ENCODE data around the gene PTCD3. TPM values are rescaled to one million over a fixed set of nuclear protein-coding genes. Genes with fewer than 3 reads are reported as not detected.

The PTCD3 gene
- total RNA-seq, 1 donor from 2014 or later, result 48.9 TPM

DNA sequence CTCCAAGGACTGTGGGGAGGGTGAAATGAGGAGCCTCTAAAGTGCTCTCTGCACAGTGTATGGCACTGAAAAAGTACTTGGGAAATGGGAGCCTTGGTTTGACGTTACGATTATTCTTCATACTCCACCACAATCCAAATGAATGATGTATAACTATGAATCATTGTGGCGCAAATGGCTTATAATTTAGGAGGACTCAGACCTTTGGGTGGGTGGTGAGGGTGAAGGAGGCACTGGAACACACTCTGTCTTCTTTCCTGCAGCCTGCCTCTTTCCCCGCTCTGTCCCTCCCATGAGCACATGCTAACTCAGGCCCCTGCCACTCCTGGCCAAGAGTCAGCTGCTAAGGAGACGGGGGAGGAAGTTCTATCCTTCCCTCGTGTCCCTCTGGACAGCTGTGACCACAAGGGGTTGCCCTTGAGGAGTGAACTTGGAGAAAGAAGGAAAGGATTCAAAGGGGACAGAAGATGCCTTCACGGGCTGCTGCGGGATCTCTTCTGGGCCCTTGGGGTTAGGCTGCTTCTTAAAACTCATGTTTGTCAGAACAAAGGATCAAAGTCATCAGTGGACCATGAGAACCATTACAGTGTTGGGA, 36.8 kb upstream of the PTCD3 start:
- H3K4me1 Mint-ChIP-seq (ENCODE audit: low read depth), result peaks cover 44% of the 10 kb centered on the region
- no peak for DNase-seq (ENCODE audit: low spot score)
- H3K36me3 Mint-ChIP-seq (ENCODE audit: low read depth), result peaks cover 44% of the 10 kb centered on the region
- H3K9me3 Mint-ChIP-seq (ENCODE audit: low read depth), result peaks cover 4% of the 10 kb centered on the region
- no peak overlapping the region for H3K4me3 Mint-ChIP-seq (ENCODE audit: unreplicated experiment)
- H3K27me3 Mint-ChIP-seq (ENCODE audit: low read depth), result no peaks in the 10 kb centered on the region
- TF ChIP-seq, protein P1, sequence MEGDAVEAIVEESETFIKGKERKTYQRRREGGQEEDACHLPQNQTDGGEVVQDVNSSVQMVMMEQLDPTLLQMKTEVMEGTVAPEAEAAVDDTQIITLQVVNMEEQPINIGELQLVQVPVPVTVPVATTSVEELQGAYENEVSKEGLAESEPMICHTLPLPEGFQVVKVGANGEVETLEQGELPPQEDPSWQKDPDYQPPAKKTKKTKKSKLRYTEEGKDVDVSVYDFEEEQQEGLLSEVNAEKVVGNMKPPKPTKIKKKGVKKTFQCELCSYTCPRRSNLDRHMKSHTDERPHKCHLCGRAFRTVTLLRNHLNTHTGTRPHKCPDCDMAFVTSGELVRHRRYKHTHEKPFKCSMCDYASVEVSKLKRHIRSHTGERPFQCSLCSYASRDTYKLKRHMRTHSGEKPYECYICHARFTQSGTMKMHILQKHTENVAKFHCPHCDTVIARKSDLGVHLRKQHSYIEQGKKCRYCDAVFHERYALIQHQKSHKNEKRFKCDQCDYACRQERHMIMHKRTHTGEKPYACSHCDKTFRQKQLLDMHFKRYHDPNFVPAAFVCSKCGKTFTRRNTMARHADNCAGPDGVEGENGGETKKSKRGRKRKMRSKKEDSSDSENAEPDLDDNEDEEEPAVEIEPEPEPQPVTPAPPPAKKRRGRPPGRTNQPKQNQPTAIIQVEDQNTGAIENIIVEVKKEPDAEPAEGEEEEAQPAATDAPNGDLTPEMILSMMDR (IDR thresholded peaks at IDR 0.05), result no peak
- no peak overlapping the region for H3K27ac Mint-ChIP-seq (ENCODE audit: unreplicated experiment)

DNA sequence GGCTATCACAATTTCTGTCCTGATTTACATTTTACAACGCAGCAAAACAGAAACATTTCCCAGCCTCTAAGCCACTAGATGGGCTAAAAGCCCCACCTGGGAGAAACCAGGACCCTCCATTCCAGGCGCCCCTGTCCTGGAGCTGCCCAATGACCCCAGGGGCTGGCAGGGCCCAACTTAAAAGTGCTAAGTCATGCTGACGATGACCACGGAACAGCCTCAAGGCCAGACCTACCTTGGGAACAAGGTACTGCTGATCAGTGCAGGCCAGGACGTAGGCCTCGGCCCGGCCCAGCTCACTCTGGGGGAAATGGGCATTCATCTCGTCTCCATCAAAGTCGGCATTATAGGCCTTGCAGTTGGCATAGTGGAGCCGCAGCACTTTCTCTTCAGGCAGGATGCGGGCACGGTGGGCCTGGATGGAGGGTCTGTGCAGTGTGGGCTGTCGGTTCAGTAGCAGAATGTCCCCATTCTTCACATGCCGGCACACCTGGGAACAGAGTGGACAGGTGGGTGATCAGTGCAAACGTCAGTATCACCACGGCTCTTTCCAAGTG, 36.2 kb upstream of the PTCD3 start:
- no peak overlapping the region for H3K4me3 Mint-ChIP-seq (ENCODE audit: unreplicated experiment)
- H3K27me3 Mint-ChIP-seq (ENCODE audit: low read depth), result no peaks in the 10 kb centered on the region
- peaks cover 2% of the 10 kb centered on the region for H3K9me3 Mint-ChIP-seq (ENCODE audit: low read depth)
- TF ChIP-seq, protein P1 (IDR thresholded peaks at IDR 0.05), result no peak
- H3K27ac Mint-ChIP-seq (ENCODE audit: unreplicated experiment), result no peak overlapping the region
- peaks cover 44% of the 10 kb centered on the region for H3K4me1 Mint-ChIP-seq (ENCODE audit: low read depth)
- DNase-seq (ENCODE audit: low spot score), result no peak
- peaks cover 43% of the 10 kb centered on the region for H3K36me3 Mint-ChIP-seq (ENCODE audit: low read depth)

DNA sequence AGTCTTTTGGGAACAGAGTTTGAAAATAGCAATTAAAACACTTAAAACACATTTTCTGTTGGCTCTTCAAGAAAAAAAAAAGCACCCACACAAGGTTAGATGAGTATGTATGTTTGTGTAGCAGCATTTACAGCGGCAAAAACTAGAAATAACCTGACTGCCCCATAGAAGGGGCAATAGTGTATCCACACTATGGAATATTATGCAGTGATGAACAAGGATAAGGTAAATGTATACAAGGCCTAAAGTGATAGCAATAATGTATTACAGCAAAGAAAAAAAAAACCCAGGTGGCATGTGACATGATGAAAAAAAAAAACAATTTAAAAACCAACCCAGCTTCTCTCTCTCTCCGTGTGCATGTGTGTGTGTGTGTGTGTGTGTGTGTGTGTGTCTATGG, 35.2 kb upstream of the PTCD3 start:
- Mint-ChIP-seq H3K9me3 (ENCODE audit: low read depth) (peaks cover 2% of the 10 kb centered on the region), H3K4me3 (ENCODE audit: unreplicated experiment) (no peak overlapping the region), H3K27me3 (ENCODE audit: low read depth) (no peaks in the 10 kb centered on the region), H3K4me1 (ENCODE audit: low read depth) (peaks cover 39% of the 10 kb centered on the region), H3K27ac (ENCODE audit: unreplicated experiment) (no peak overlapping the region), H3K36me3 (ENCODE audit: low read depth) (peaks cover 37% of the 10 kb centered on the region)
- TF ChIP-seq, protein P1 (IDR thresholded peaks at IDR 0.05), result no peak
- DNase-seq (ENCODE audit: low spot score), result no peak

DNA sequence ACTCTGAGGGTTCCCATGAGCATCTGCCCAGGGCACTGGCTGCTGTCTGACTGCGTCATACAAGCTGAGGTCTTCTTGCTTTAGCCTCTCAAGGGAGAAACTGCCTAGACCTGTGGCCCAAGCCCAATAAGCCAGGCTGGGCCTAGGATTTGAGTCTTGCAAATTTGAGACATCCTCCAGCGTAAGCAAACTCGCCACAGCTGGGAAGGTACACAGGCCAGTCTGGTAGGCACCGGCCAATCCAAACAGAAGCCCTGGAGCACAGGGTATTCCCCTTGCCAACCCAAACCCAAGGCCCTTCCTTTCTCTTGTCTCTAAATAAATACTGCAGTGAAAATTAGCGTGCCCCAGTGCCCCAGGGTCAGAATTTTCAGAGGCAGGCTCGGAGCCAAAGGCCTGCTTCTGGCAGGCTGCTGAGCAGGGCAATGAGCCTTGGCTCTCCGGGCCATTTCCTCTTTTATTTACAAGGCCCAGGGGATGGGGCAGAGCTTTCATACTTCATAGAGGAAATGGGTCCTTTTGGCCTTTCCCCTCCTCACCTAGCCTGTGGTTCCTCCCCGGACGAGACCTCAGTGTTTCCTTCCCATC, 33.7 kb upstream of the PTCD3 start:
- TF ChIP-seq, protein P1 (IDR thresholded peaks at IDR 0.05), result no peak
- H3K36me3 Mint-ChIP-seq (ENCODE audit: low read depth), result peaks cover 44% of the 10 kb centered on the region
- no peaks in the 10 kb centered on the region for H3K27me3 Mint-ChIP-seq (ENCODE audit: low read depth)
- peak overlapping the region; percentile 90 for H3K27ac Mint-ChIP-seq (ENCODE audit: unreplicated experiment)
- no peak for DNase-seq (ENCODE audit: low spot score)
- H3K4me1 Mint-ChIP-seq (ENCODE audit: low read depth), result peaks cover 41% of the 10 kb centered on the region
- H3K4me3 Mint-ChIP-seq (ENCODE audit: unreplicated experiment), result no peak overlapping the region
- peaks cover 2% of the 10 kb centered on the region for H3K9me3 Mint-ChIP-seq (ENCODE audit: low read depth)

DNA sequence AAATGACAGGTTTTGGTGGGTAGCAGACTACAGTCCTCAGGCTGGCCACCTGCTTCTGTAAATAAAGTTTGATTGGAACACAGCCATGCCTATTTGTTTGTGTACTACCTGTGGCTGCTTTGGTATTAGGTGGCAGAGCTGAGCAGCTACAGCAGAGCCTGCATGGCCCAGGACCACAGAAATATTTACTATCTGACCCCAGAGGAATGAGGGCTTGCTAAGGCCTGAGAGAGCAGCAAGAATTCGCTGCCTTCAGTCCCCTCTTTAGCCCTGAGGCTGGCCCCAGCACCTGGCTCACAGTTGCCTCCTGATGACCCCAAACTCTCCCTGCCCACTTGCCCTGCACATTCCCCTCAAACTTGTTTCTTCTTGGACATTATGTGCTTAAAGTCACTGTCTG, 32.8 kb upstream of the PTCD3 start:
- peaks cover 37% of the 10 kb centered on the region for H3K4me1 Mint-ChIP-seq (ENCODE audit: low read depth)
- TF ChIP-seq, protein P1 (IDR thresholded peaks at IDR 0.05), result no peak
- no peak for DNase-seq (ENCODE audit: low spot score)
- peaks cover 43% of the 10 kb centered on the region for H3K36me3 Mint-ChIP-seq (ENCODE audit: low read depth)
- H3K4me3 Mint-ChIP-seq (ENCODE audit: unreplicated experiment), result no peak overlapping the region
- H3K27ac Mint-ChIP-seq (ENCODE audit: unreplicated experiment), result peak overlapping the region; percentile 8
- peaks cover 2% of the 10 kb centered on the region for H3K9me3 Mint-ChIP-seq (ENCODE audit: low read depth)
- no peaks in the 10 kb centered on the region for H3K27me3 Mint-ChIP-seq (ENCODE audit: low read depth)
